GM11168 (cell line): Measurements from ENCODE around the gene PCDHGB1.
"Not testable (repeated sequence)": the region's sequence is repeated elsewhere in the genome, so short reads cannot be mapped to it uniquely, and the experiment has no call there.

Experiments used
- in situ Hi-C: fragments of 300-500 bp; cut with MboI; formaldehyde crosslinking; loops from one replicate; pipeline ENCODE4 v1.12.0; 2022; ENCODE audit warnings: low sequenced_read_pairs; ENCODE audit not compliant: unreplicated experiment

Gene PCDHGB1

GRCh38 chr5:141343953-141344463 is 5.9 kb upstream of the PCDHGB1 start:
- in situ Hi-C loops: no loop called here

- in situ Hi-C loops: no loop called here
Observed at GRCh38 chr5:141345327-141345726, 4.6 kb upstream of the PCDHGB1 start.

- in situ Hi-C loops: not testable (repeated sequence)
Observed at GRCh38 chr5:141346017-141346416, 3.9 kb upstream of the PCDHGB1 start.

GRCh38 chr5:141351591-141351990 is 1.7 kb downstream of the PCDHGB1 start:
- in situ Hi-C loops: no loop called here

GRCh38 chr5:141354900-141355469 is 5.1 kb downstream of the PCDHGB1 start, which contains the start of gene PCDHGA4:
Gene PCDHGA4, plus strand, starts transcription at chr5:141355021. Its CDS starts 87 bp downstream, at chr5:141355108.
- in situ Hi-C loops: no loop called here

GRCh38 chr5:141355641-141356040 is 5.7 kb downstream of the PCDHGB1 start:
- in situ Hi-C loops: no loop called here

- in situ Hi-C loops: no loop called here
Observed at GRCh38 chr5:141356133-141356532, 6.2 kb downstream of the PCDHGB1 start.

- in situ Hi-C loops: no loop called here
Observed at GRCh38 chr5:141356950-141357349, 7.1 kb downstream of the PCDHGB1 start.

GRCh38 chr5:141359790-141360426 is 10.0 kb downstream of the PCDHGB1 start, which contains the start of gene PCDHGB2:
Gene PCDHGB2, plus strand, starts transcription at chr5:141359994. Its CDS starts 142 bp downstream, at chr5:141360136.
- in situ Hi-C loops: no loop called here

- in situ Hi-C loops: no loop called here
Observed at GRCh38 chr5:141360685-141361084, 10.8 kb downstream of the PCDHGB1 start.

GRCh38 chr5:141362719-141363118 is 12.8 kb downstream of the PCDHGB1 start:
- in situ Hi-C loops: no loop called here

GRCh38 chr5:141363952-141364660 is 14.2 kb downstream of the PCDHGB1 start, which contains the start of gene PCDHGA5:
Gene PCDHGA5, plus strand, starts transcription at chr5:141364162. Its CDS starts 169 bp downstream, at chr5:141364331.
- in situ Hi-C loops: no loop called here

GRCh38 chr5:141366016-141366896 is 16.4 kb downstream of the PCDHGB1 start:
- in situ Hi-C loops: no loop called here

- in situ Hi-C loops: no loop called here
Observed at GRCh38 chr5:141369994-141370848, 20.3 kb downstream of the PCDHGB1 start, which contains the start of gene PCDHGB3. Gene PCDHGB3, plus strand, starts transcription at chr5:141370242. Its CDS starts 153 bp downstream, at chr5:141370395.

GRCh38 chr5:141371572-141372475 is 21.9 kb downstream of the PCDHGB1 start:
- in situ Hi-C loops: no loop called here

GRCh38 chr5:141373673-141374317 is 23.9 kb downstream of the PCDHGB1 start, which contains the start of gene PCDHGA6:
Gene PCDHGA6, plus strand, starts transcription at chr5:141373891. Its CDS starts 193 bp downstream, at chr5:141374084.
- in situ Hi-C loops: no loop called here

- in situ Hi-C loops: no loop called here
Observed at GRCh38 chr5:141374627-141375026, 24.7 kb downstream of the PCDHGB1 start.
